Caco-2 (cell line): ENCODE data around the gene SH3BP5L. TPM values are rescaled to one million over a fixed set of nuclear protein-coding genes. Genes with fewer than 3 reads are reported as not detected.

ENCODE experiments used
- BruUV-seq: library from RNA; stranded (reverse); fragments of 400-500 nt; replicated peaks from 2 replicates; lab custom pipeline; 2021; lab: Mats Ljungman, UMichigan
- CTCF ChIA-PET: fragments of 300-600 bp; sonication (Branson Sonifier 250); formaldehyde crosslinking; loops from one replicate; lab custom pipeline; 2022; ENCODE audit warnings: antibody characterized with exemption; lab: Charles Lee
- POLR2A ChIA-PET: fragments of 300-600 bp; sonication (Branson Sonifier 250); formaldehyde crosslinking; loops from one replicate; lab custom pipeline; 2022; ENCODE audit warnings: antibody characterized with exemption; lab: Charles Lee
- DNase-seq, 2 experiments: peaks; one replicate each; pipeline versions ENCODE4 v3.0.0 to v3.0.0-alpha.2; 2020 to 2022
- H3K27me3 ChIP-seq: replicated peaks from 2 replicates; pipeline ENCODE4 v1.6.0; 2011; ENCODE audit warnings: low read length; ENCODE audit not compliant: control insufficient read depth, insufficient read depth
- H3K36me3 ChIP-seq: 2 replicates; pipeline ENCODE4 v1.5.1; 2011; ENCODE audit warnings: low read length; ENCODE audit not compliant: control insufficient read depth, insufficient read depth
- H3K4me1 ChIP-seq: fragments of 250-450 bp; sonication (Bioruptor Pico); 2 replicates; pipeline ENCODE4 v1.5.1; 2020; ENCODE audit warnings: mild to moderate bottlenecking
- H3K4me3 ChIP-seq: 2 replicates; pipeline ENCODE4 v1.5.1; 2011; ENCODE audit warnings: low read depth, mild to moderate bottlenecking, control low read depth, low read length
- H3K9me3 ChIP-seq: fragments of 250-450 bp; sonication (Bioruptor Pico); 2 replicates; pipeline ENCODE4 v1.5.1; 2020; ENCODE audit warnings: mild to moderate bottlenecking, moderate library complexity
- H3K27ac Mint-ChIP-seq: one replicate; pipeline ENCODE4 v1.8.0; 2022; ENCODE audit warnings: mixed read lengths; ENCODE audit not compliant: unreplicated experiment
- H3K27me3 Mint-ChIP-seq: one replicate; pipeline ENCODE4 v1.8.0; 2022; ENCODE audit warnings: mixed read lengths; ENCODE audit not compliant: insufficient read depth, unreplicated experiment
- H3K36me3 Mint-ChIP-seq: one replicate; pipeline ENCODE4 v1.8.0; 2022; ENCODE audit warnings: mild to moderate bottlenecking, mixed read lengths; ENCODE audit not compliant: insufficient read depth, unreplicated experiment
- H3K4me1 Mint-ChIP-seq: one replicate; pipeline ENCODE4 v1.8.0; 2022; ENCODE audit warnings: low read depth, mixed read lengths; ENCODE audit not compliant: unreplicated experiment
- H3K4me3 Mint-ChIP-seq: one replicate; pipeline ENCODE4 v1.8.0; 2022; ENCODE audit warnings: mild to moderate bottlenecking, moderate library complexity, mixed read lengths; ENCODE audit not compliant: unreplicated experiment
- H3K9me3 Mint-ChIP-seq: one replicate; pipeline ENCODE4 v1.8.0; 2022; ENCODE audit warnings: mixed read lengths; ENCODE audit not compliant: unreplicated experiment
- intact Hi-C: fragments of 100-400 bp; cut with micrococcal nuclease; formaldehyde crosslinking; loops from one replicate; pipeline ENCODE4 v1.10.0; 2022; ENCODE audit not compliant: unreplicated experiment
- total RNA-seq: library from RNA; stranded (reverse); gene quantifications from 2 replicates; pipeline ENCODE4 v1.2.3, GENCODE V29; 2022
- TF ChIP-seq, protein P1 (sequence below), 2 experiments: fragments of 200-600 bp in 1 of 2; IDR thresholded peaks; 1 replicate in 1 of 2; 2 replicates in 1 of 2; pipeline versions ENCODE4 v1.5.1 to v1.8.0; 2011 to 2022; ENCODE audit warnings: antibody characterized with exemption in 1 of 2, control low read depth in 1 of 2, inconsistent platforms in 1 of 2, low read depth in 1 of 2, low read length in 1 of 2, mild to moderate bottlenecking in 1 of 2, moderate library complexity in 1 of 2; ENCODE audit not compliant: insufficient read depth in 1 of 2, severe bottlenecking in 1 of 2, unreplicated experiment in 1 of 2

SH3BP5L gene
- total RNA-seq, 1 experiment from 2014 or later: 21.3 TPM

DNA sequence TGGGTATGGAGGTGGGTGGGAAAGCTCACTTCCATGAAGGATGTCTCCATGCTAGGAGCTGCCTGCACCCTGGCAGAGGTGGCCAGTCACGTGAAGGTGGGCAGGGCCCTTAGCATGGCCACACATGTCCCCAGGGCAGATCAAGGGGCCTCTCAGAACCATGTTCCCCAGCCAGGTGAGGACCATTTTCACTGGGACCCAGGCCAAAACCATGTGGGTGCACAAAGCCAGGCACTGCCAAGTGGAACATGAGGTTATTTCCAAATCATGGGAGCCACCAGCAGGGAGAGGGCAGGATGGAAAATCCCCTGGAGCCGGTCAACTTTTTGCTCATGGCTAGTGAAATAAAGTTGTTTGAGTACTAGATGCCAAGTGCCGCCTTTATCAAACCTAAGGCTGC, 23.4 kb upstream of the SH3BP5L start:
- Mint-ChIP-seq H3K27me3 (no peaks in the 10 kb centered on the region), H3K9me3 (no peaks in the 10 kb centered on the region), H3K4me3 (no peak overlapping the region), H3K27ac (no peak overlapping the region), H3K4me1 (no peaks in the 10 kb centered on the region), H3K36me3 (peaks cover 36% of the 10 kb centered on the region)
- intact Hi-C loops: no loop called here
- ChIA-PET POLR2A (interaction anchor here (1.0 kb wide), 1 partner anchor 11 kb away, joined by 3 read pairs; the partner anchor contains the start of gene ZNF672), CTCF (no interaction called here)
- H3K9me3 ChIP-seq: no peaks in the 10 kb centered on the region
- no TSS peak for BruUV-seq
- no peaks in the 10 kb centered on the region for H3K27me3 ChIP-seq
- TF ChIP-seq, protein P1, sequence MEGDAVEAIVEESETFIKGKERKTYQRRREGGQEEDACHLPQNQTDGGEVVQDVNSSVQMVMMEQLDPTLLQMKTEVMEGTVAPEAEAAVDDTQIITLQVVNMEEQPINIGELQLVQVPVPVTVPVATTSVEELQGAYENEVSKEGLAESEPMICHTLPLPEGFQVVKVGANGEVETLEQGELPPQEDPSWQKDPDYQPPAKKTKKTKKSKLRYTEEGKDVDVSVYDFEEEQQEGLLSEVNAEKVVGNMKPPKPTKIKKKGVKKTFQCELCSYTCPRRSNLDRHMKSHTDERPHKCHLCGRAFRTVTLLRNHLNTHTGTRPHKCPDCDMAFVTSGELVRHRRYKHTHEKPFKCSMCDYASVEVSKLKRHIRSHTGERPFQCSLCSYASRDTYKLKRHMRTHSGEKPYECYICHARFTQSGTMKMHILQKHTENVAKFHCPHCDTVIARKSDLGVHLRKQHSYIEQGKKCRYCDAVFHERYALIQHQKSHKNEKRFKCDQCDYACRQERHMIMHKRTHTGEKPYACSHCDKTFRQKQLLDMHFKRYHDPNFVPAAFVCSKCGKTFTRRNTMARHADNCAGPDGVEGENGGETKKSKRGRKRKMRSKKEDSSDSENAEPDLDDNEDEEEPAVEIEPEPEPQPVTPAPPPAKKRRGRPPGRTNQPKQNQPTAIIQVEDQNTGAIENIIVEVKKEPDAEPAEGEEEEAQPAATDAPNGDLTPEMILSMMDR (IDR thresholded peaks at IDR 0.05; ENCODE audit: insufficient read depth in 1 of 2, low read depth in 1 of 2, low read length in 1 of 2, severe bottlenecking in 1 of 2, unreplicated experiment in 1 of 2): no peak
- no peak overlapping the region for H3K4me3 ChIP-seq
- no peaks in the 10 kb centered on the region; the same call in none of the 2 replicates for H3K36me3 ChIP-seq
- H3K4me1 ChIP-seq: no peaks in the 10 kb centered on the region
- DNase-seq: no peak

DNA sequence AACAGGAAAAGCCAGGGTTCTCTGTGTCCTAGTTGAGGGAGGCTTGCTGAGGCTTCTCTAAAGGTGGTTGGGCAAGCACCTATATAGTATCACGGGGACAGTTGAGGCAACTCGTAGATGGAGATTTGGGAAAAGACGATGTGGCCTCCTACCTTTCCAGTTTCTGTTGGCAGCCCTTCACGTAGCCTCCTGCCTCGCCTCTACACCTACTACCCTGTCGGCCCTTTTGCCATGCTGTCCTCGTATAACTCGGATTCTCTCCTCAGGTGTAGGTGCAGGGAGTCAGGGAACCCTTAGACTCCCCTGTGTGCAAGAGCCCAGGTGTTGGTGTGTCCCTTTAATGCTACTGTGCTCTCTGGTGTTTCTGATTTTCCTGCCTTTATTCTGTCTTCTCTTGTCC, 22.9 kb upstream of the SH3BP5L start:
- H3K9me3 ChIP-seq: no peaks in the 10 kb centered on the region
- no TSS peak for BruUV-seq
- ChIA-PET CTCF (no interaction called here), POLR2A (interaction anchor here (1.0 kb wide), 1 partner anchor 11 kb away, joined by 3 read pairs; the partner anchor contains the start of gene ZNF672)
- Mint-ChIP-seq H3K36me3 (peaks cover 36% of the 10 kb centered on the region), H3K4me3 (no peak overlapping the region), H3K27me3 (no peaks in the 10 kb centered on the region), H3K27ac (no peak overlapping the region), H3K9me3 (no peaks in the 10 kb centered on the region), H3K4me1 (no peaks in the 10 kb centered on the region)
- no peak for DNase-seq
- intact Hi-C loops: no loop called here
- TF ChIP-seq, protein P1 (IDR thresholded peaks at IDR 0.05; ENCODE audit: insufficient read depth in 1 of 2, low read depth in 1 of 2, low read length in 1 of 2, severe bottlenecking in 1 of 2, unreplicated experiment in 1 of 2): no peak
- H3K4me1 ChIP-seq: no peaks in the 10 kb centered on the region
- H3K4me3 ChIP-seq: no peak overlapping the region
- H3K27me3 ChIP-seq: no peaks in the 10 kb centered on the region
- H3K36me3 ChIP-seq: no peaks in the 10 kb centered on the region; the same call in none of the 2 replicates

DNA sequence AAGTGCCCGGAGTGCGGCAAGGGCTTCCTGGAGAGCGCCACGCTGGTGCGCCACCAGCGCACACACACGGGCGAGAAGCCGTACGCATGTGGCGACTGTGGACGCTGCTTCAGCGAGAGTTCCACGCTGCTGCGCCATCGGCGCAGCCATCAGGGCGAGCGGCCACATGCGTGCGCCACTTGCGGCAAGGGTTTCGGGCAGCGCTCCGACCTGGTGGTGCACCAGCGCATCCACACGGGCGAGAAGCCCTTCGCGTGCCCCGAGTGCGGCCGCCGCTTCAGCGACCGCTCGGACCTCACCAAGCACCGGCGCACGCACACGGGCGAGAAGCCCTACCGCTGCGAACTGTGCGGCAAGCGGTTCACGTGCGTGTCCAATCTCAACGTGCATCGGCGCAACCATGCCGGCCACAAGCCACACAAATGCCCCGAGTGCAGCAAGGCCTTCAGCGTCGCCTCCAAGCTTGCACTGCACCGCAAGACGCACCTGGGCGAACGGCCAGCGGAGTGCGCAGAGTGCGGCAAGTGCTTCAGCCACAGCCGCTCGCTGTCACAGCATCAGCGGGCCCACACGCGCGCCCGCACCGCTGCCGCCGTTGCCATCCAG, 22.3 kb upstream of the SH3BP5L start:
- DNase-seq: no peak
- ChIA-PET POLR2A (interaction anchor here (0.6 kb wide), 1 partner anchor 23 kb away, joined by 13 read pairs; the partner anchor contains the start of gene SH3BP5L), CTCF (no interaction called here)
- H3K4me1 Mint-ChIP-seq: no peaks in the 10 kb centered on the region
- no peaks in the 10 kb centered on the region for H3K27me3 Mint-ChIP-seq
- intact Hi-C loops: no loop called here
- TF ChIP-seq, protein P1 (IDR thresholded peaks at IDR 0.05; ENCODE audit: insufficient read depth in 1 of 2, low read depth in 1 of 2, low read length in 1 of 2, severe bottlenecking in 1 of 2, unreplicated experiment in 1 of 2): no peak
- Histone ChIP-seq H3K36me3 (no peaks in the 10 kb centered on the region; the same call in none of the 2 replicates), H3K9me3 (no peaks in the 10 kb centered on the region), H3K27me3 (no peaks in the 10 kb centered on the region), H3K4me1 (no peaks in the 10 kb centered on the region), H3K4me3 (no peak overlapping the region)
- BruUV-seq: no TSS peak
- H3K27ac Mint-ChIP-seq: no peak overlapping the region
- H3K9me3 Mint-ChIP-seq: no peaks in the 10 kb centered on the region
- H3K4me3 Mint-ChIP-seq: no peak overlapping the region
- H3K36me3 Mint-ChIP-seq: peaks cover 36% of the 10 kb centered on the region
